Measurements from ENCODE around the gene GSX1.
"Not testable (repeated sequence)": the region's sequence is repeated elsewhere in the genome, so short reads cannot be mapped to it uniquely, and the experiment has no call there.

The GSX1 gene

GRCh38 chr13:27794921-27795717, 2.8 kb downstream of the GSX1 start:
- DNase-seq: no peak

GRCh38 chr13:27795718-27796019, 3.4 kb downstream of the GSX1 start:
- DNase-seq: no peak

GRCh38 chr13:27796544-27797227, 4.4 kb downstream of the GSX1 start:
- no peak for DNase-seq

GRCh38 chr13:27797228-27797624, 4.9 kb downstream of the GSX1 start:
- no peak for DNase-seq

- no peak for DNase-seq
These were observed 14.6 kb downstream of the GSX1 start for GRCh38 chr13:27806744-27807387.

- DNase-seq: no peak
These were observed 16.7 kb downstream of the GSX1 start for GRCh38 chr13:27808851-27809550.

GRCh38 chr13:27810009-27810408, 17.7 kb downstream of the GSX1 start:
- DNase-seq: no peak

GRCh38 chr13:27810461-27810860, 18.2 kb downstream of the GSX1 start:
- no peak for DNase-seq

GRCh38 chr13:27813826-27814225, 21.5 kb downstream of the GSX1 start:
- DNase-seq: no peak

GRCh38 chr13:27817832-27818231, 25.5 kb downstream of the GSX1 start:
- not testable (repeated sequence) for DNase-seq

- no peak for DNase-seq
These were observed 28.5 kb downstream of the GSX1 start for GRCh38 chr13:27820524-27821482.

- DNase-seq: no peak
These were observed 29.3 kb downstream of the GSX1 start for GRCh38 chr13:27821566-27821965.

GRCh38 chr13:27822258-27822872, 30.1 kb downstream of the GSX1 start:
- DNase-seq: no peak

- DNase-seq: no peak
These were observed 30.6 kb downstream of the GSX1 start for GRCh38 chr13:27822873-27823311.

GRCh38 chr13:27824121-27824520, 31.8 kb downstream of the GSX1 start:
- no peak for DNase-seq

- no peak for DNase-seq
These were observed 32.8 kb downstream of the GSX1 start for GRCh38 chr13:27825072-27825471.

GRCh38 chr13:27826379-27827353, 34.4 kb downstream of the GSX1 start:
- DNase-seq: peak; percentile 20

- DNase-seq: no peak
These were observed 35.4 kb downstream of the GSX1 start for GRCh38 chr13:27827646-27828045.

- DNase-seq: no peak
These were observed 37.7 kb downstream of the GSX1 start for GRCh38 chr13:27830010-27830409.

- DNase-seq: no peak
These were observed 40.9 kb downstream of the GSX1 start for GRCh38 chr13:27833206-27833605.

- no peak for DNase-seq
These were observed 41.8 kb downstream of the GSX1 start for GRCh38 chr13:27834095-27834494.

Measured in DMS79 (cell line).